Measurements from ENCODE around the gene TMCO4.

- TF ChIP-seq GABPB1 (CRISPR knock-in tag; IDR thresholded peaks at IDR 0.05), result no peak
- no peak for TF ChIP-seq JUN (CRISPR knock-in tag; IDR thresholded peaks at IDR 0.05)
- TF ChIP-seq CTCF (IDR thresholded peaks at IDR 0.05), result no peak
- TF ChIP-seq ZNF317 (CRISPR knock-in tag; IDR thresholded peaks at IDR 0.05; ENCODE audit: borderline replicate concordance, low read depth), result no peak
- no peak for TF ChIP-seq NFYB (CRISPR knock-in tag; conservative IDR thresholded peaks at IDR 0.05; ENCODE audit: low read depth)
- TF ChIP-seq GRHL2 (CRISPR knock-in tag; IDR thresholded peaks at IDR 0.05; ENCODE audit: insufficient replicate concordance, severe bottlenecking), result no peak
- no peak for TF ChIP-seq NR2C2 (CRISPR knock-in tag; IDR thresholded peaks at IDR 0.05)
- no peak for TF ChIP-seq TP53 (CRISPR knock-in tag; IDR thresholded peaks at IDR 0.05)
- no peak for TF ChIP-seq MLX (CRISPR knock-in tag; IDR thresholded peaks at IDR 0.05)
- no peak for TF ChIP-seq ATF2 (CRISPR knock-in tag; IDR thresholded peaks at IDR 0.05; ENCODE audit: borderline replicate concordance, low read depth)
- TF ChIP-seq MAX (CRISPR knock-in tag; IDR thresholded peaks at IDR 0.05), result no peak
- no peak for TF ChIP-seq NFE2L1 (CRISPR knock-in tag; IDR thresholded peaks at IDR 0.05)
- TF ChIP-seq ESRRA (CRISPR knock-in tag; IDR thresholded peaks at IDR 0.05; ENCODE audit: borderline replicate concordance), result no peak
Observed at GRCh38 chr1:19756480-19756879, 43.2 kb downstream of the TMCO4 start.
